Right renal cortex interstitium (tissue), 3 donors: Measurements from ENCODE around the gene ITIH5. TPM values are rescaled to one million over a fixed set of nuclear protein-coding genes. Genes with fewer than 3 reads are reported as not detected.

ENCODE experiments used
- DNase-seq, 3 donors: peaks; one replicate each; pipeline ENCODE4 v3.0.0-alpha.2; 2013; ENCODE audit warnings: low read depth in 3 of 3, low spot score in 2 of 3
- polyA plus RNA-seq, 3 donors: library from polyadenylated mRNA; unstranded; fragments of 120-200 nt; gene quantifications; one replicate each; pipeline ENCODE4 v1.2.1, GENCODE V29; 2013; ENCODE audit not compliant: insufficient read length in 3 of 3

The ITIH5 gene
- polyA plus RNA-seq, 3 donors = 21.9 to 25.9 (median 24.2) TPM

DNA sequence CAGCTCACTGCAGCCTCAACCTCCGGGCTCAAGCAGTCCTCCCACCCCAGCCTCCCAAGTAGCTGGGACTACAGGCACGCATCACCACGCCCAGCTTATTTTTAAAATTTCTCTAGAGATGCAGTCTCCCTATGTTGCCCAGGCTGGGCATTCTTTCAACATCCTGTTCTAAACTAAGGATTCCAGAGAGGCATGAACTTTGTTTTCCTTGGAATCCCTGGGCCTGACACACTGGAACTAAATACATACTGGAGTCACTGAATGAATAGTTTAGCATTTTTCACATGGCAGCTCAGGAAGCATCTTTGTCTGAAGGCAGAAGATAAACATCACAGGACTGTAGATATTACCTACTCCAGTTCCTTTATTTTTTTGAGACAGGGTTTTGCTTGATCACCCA is 108.7 kb downstream of the ITIH5 start:
- no peak for DNase-seq

DNA sequence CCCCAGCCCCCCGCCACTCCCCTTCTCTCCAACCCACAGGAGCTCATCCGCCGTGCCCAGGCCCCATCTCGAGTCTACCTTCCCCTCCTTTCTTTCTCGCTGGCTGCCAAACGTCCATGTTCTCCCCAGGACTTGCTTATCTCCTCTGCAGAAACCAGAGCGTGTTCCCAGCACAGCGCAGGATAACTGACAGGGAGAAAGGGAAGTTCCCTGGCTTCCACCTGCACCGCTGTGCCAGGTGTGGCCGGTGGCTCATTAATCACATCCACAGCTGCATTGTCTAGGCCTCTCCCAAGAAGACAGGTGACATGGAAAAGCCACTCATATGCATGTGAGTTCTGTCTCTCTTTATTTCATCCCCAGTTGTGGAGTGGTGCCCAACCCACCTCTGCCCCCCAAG is 113.2 kb downstream of the ITIH5 start:
- DNase-seq = no peak

DNA sequence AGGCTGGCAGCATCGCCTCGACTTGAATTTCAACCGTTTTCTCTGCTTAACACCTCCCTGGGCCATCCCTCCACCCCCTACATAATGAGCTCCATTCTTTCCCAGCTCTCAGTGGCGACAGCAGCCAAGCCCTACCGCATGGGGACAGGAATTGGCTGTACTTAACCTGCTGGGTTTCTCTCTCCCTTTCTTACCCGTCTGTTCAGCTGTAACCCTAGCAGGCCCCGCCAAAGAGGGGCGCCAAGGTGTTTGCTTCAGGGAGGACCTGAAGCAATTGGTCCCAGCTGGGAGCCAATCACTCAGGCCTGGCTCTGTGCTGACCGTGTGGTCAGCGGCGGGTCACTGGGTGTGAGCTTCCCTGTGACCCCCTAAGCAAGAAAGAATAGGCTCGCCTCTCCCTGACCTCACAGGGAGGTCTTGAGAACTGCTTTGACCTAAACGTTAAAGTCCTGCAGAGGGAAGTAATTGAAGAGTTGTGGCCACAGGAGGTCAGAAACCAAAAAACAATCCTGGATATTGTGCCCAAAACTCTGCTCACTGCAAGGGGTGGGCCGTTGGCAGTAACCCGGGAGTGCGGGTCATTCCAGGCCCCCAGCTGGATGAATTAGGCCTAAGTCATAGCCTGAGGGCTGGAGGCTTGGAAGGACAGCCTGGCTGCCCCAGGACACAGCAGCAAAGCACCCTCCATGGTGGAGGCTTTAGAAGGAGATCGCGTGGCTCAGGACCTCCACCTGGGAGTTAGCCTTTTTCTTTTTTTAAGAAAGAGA is 114.6 kb downstream of the ITIH5 start:
- no peak for DNase-seq

DNA sequence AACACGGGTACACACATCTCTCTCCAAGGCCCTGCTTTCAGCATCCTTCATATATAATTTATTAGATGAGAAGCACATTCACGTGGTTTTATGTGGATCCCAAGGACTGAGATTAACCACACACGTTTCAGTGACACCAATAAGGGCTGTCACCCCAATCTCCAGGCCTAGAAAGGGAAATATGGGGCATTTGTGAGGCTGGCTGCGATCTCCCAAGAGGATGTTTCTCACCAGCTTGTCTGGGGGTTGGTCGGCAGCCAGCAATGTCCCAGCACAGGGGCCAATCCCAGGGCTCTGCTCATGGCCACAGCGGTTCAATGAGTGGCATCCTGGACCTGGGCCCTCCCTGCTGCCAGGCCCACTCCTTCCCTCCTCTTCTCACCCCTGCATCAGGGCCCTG is 115.5 kb downstream of the ITIH5 start:
- no peak for DNase-seq

DNA sequence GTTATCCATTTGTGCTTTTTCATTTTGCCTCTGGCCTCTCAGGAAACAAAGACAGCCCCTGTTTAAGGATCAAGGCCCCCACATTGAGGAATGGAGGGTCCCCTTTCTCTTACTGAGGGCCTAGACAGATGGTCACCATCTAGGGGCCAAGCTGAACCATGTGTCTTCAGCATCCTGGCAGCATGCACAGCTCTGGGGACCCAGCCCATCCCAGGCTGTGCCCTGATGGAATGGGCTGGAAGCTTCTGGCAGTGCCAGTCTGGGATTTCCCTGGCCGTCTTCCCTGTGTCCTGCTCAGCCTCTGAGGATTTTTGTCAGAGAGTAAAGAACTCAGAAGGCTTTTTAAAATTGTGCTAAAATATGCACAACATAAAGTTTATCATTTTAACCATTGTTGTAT is 116.8 kb downstream of the ITIH5 start:
- no peak for DNase-seq

DNA sequence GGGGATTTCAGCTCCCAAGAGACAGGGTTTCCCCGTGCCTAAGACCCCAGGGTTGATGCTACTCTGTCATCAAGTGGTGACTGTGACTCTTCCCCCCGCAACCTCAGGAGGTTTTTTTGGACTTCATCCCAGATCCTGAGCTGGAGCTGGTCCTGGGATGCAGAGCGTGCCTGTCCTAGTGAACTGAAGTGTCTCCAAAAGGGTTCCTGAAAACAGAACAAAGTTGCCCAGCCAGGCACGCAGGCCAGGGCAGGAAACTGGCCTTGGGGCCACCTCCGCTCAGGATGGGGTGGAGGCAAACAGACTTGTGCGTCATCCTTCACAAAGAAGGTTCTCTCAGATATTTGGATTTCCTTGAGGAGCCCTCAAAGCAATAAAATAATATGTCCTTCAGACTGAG is 118.9 kb downstream of the ITIH5 start:
- DNase-seq = no peak

DNA sequence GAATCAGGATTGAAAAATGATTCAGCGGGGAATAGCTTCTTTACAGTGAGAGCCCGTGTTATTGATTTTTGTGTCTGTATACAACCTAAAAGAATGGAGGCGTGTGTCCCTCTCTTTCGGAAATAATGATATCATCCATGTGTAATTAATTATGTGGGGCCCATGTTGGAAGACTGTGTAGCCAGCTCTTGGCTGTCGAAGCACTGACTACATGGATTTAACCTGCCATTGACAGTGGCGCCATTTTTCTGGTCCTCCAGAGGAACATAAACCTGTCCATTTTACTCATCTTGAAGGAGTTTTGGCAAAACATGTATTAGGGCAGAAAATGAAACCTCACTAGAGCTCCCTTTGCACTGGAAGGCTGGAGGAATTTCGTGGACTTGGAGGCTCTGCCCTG is 119.6 kb downstream of the ITIH5 start:
- DNase-seq = no peak

DNA sequence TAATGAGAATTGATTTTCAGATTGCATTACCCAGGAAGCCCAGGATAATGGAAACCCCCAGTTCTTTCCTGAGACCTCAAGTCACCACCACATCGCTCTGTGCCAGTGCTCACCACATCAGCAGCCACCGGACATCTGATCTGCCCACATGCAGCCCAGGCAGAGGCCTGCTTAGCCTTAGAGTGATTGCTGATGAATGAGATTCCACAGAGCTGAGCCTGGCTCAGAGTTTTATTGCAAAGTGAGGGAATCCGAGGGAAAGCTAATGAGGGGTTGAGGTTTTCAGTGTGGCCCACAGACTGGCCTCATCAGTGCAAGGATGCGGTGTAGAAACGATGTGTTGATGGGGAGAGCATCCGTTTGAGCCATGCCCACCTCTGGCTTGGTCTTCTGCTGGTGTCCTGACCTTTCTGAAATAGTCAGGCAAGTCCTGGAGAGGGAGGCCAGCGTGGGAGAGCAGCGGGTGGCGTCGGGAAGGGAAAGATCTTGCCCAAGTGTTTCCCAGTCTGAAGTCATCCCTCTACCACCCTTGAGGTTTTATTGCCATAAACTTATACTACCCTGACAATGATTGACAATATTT is 120.3 kb downstream of the ITIH5 start:
- no peak for DNase-seq

DNA sequence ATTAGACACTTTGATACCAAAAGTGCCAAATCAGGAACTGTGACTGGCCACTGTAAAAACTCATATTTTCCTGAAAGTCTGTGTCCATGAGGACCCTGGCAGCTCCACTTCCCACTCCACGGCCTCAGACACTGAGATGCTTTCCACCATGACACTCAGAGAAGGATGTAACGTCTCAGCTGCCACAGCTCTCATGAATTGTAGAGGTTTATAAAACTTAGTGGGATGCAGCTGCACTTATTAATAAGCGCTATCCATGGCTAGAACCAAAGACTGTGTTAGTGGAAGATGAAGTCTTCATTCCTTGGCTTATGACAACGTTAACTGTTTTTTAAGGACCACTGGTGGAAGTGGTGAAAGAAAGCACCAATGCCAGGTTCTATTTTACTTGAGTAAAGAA is 121.0 kb downstream of the ITIH5 start:
- DNase-seq = no peak

DNA sequence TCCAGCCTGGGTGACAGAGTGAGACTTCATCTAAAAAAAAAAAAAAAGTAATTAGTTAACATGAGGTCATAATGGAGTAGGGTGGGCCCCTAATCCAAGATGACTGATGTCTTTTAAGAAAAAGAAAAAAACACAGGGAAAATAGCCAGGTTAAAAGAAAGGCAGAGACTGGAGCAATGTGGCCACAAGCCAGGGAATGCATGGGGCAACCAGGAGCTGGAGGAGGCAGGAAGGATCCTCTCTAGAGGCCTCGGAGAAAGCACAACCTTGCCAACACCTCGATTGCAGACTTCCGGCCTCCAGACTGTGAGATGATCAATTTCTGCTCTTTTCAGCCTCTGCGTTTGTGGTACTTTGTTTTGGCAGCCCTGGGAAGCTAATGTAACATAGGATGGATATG is 121.5 kb downstream of the ITIH5 start:
- no peak for DNase-seq

DNA sequence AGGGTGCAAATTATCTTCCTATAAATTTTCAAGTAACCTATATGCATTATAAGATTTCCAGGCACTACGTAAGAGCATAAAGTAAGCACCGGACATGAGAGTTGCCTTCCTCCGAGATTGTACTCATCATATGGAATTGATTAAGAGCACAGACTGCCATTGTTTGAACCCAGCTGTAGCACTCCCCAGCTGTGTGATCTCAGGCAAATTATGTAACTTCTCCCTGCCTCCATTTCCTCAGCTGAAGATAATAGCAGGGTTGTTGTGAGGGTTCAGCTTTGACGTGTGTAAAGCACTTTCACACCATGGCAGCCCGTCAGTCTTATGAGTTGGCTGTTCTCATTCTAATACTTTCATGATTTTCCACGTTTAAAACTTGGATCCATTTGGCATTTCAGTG is 122.6 kb downstream of the ITIH5 start:
- DNase-seq = no peak

DNA sequence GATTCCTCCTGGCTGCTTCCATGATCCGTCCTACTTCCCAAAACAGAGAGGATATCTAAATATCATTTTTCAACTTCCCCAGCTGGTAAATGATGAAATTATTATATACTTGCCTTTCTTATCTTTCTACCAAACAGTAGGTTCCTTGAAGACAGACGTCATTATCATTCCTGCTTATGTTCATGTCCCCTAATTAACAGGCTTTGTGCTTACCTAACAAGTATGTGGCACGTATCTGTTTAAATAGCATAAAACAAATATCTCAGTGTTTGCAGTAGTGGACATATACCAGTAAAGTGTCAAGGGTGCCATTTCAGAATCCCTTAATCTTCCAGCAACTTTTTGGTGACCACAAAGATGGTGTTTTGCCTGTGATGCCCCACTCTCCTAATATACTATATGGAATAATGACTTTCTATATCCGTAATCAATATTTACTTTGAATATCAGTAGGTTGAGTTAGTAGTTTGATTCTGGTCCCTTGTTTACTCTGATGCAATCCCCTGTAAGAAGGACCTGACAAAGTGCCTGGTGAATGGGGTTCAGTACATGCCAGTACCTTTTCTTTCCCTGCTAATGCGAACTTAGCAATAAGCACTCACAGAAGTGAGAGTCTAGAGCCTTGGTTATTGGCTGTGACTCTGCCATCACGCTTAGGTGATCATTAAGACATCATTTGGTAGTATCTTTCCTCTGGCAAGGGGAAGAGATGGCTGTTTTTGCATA is 124.4 kb downstream of the ITIH5 start:
- DNase-seq = no peak

DNA sequence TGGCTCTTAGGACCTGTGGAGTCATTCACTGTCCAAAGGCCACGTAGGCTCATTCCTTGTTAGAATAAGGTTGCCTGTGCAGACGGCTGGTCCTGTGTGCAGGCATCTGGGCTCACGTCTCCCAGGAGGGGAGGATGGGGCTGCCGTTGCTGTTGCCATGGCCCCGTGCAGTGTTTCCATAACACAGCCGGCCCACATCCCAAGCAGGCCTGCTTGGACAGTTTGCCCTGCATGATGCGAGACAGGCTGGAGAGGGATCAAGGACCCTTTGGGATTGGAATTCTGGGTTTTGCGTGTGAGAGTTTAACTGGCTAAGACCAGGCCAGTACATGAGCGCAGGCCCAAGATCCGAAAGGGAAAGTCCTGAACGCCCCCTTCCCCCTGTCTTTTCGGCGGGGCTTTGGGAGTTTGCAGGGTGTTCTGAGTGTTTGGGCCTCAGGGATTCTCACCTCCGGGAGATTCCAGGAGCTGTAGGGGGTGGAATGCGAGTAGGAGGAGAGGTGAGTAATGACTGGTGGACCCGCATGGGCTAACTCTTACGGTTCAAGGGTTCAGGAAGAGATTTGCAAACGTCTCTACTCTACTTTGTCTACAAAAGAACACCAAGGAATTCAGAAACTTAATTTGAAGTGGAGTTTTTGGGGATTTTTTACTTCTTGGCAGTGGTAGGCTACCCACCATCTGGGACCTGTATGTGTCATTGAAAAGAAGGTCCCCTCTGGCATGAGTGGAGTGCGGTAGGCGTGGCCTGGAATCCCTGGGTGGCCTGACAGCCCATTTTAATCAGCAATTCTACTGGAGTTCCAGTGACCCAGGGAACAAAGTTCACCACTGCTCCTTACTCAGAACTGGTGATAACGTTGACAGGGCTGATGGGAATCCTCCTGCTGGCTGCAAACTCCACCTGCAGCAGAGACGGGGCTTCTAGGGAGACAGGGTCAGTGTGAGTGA is 125.4 kb downstream of the ITIH5 start:
- DNase-seq = peak in 1 of 3 donors; percentile 53

DNA sequence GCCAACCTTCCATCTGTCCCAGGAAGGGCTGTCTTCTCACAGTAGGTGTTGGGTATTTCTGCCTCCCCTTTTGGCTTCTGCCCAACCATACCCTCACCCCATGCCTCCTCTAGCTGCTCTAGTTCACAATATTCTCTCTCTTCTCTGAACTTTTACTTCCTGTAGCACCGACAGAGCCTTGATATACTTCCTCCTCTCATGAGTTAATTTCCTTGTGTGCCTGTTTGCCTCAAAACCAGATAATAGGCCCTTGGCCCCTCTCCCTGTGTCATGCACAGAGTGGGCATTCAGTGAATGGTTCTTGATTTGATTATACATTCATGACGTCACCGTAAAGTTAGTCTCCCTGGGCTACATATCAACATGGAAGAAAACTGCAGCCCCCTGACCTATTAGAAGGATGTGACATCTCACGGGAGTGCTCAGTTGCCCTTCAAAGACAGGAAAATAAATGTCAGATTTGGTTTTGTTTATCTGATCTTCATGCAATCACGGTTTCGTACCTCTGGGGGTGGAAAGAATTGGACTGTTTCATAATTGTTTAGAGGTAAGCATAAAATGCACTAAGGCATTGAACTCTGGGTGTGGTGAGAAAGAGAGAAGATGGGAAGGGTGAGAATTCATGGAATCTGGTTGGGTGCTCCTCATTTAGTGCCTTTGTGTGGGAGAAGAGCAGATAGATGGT is 127.7 kb downstream of the ITIH5 start:
- DNase-seq = no peak

DNA sequence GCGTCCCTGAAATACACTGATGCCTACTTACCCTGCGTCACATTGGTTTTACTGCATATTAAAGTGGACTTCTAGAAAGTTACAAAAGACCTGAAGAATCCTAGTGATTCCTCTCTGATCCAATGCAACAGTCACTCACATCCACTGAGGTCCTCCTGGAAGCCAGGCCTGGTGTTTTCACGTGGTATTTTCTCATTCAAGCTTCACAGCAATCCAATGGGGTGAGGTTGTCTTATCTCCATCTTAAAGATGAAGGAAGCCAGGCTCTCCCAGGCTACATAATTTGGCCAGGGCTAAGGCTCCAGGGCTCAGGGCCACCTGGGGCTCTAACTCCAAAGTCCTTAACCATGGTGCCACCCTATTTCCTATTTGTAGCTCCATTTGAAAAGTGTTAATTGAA is 129.6 kb downstream of the ITIH5 start:
- no peak for DNase-seq

DNA sequence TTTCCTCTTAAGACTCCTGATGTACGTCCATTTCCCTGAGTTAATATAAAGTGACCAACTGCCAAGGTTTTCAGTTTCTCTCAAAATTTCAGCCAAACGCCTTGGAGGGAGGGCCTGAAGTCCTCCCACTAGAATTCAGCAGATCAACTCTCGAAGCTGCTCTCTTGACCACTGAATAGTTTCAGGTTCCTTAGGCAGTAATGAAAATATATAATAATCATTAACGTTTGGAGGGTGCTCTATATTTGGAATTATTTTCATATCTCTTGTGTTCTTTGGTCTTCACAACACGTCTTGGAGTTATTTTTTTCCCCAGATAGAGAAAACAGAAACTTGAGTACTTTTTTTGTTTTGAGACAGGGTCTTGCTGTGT is 132.3 kb downstream of the ITIH5 start:
- DNase-seq = no peak

DNA sequence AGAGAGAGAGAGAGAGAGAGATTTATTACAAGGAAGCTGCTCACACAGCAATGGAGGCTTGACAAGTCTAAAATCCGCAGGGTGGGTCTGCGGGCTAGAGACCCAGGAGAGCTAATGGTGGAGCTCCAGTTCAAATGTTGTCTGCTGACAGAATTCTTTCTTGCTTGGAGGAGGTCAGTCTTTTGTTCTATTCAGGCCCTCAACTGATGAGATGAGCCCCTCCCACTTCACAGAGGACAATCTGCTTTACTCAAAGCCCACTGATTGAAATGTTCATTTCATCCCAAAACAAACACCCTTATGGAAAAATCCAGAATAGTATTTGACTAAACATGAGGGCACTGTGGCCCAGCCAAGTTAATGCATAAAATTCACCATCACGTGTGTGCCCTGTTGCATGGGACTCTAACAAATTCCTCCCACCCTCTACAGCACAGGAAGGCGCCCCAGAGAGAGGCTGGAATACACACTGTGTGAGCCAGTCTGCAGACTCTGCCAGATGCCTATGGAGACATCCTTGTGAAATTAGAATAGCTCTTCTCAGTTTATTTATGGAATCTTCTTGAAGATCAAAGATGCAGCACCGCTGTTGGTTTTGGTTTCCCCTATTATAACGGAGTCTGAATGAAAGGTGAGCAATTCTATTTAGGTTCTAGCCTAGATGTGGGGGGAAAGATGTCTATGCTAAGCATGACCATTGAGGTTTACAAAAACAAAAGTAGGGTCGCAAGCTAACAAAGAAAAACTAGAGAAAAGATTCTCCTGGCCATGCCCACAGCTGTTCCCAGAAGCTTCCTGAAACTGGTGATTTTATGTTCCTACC is 132.9 kb downstream of the ITIH5 start:
- DNase-seq = no peak

DNA sequence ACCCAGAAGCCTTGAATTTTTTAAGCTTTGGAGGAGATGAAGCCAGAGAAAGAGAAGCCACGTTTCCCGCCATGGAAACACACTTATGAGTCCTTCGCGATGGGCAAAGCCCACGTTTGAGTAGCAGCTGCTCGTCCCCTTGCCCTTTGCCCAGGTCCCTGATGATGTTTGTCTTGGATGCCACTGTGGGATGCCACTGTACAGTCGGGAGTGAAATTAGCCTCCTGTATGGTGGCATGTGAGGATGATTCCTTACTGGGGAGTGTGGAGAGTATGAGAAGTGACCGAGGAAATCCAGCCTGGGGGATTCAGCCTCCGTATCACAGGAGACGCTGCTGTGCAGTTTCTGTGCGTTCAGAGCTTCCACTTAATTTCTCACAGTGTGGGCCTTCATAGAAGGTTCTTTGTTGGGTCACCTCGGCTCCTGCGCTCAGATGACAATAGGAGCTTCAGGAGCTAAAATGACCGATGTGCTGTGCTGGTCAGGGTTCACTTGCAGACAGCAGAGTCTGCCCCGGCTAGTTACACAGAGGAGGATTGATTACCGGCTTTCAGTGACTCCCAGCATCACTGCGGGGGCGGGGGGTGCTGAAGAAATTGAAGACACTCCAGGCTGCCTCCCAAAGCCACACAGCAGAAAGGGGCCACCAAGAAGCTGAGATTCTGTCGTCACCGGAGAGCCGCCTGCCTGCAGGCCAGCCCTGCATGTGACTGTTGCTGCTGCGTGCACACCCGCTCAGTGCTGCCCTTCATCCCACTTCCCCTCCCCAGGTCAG is 133.9 kb downstream of the ITIH5 start:
- DNase-seq = no peak

DNA sequence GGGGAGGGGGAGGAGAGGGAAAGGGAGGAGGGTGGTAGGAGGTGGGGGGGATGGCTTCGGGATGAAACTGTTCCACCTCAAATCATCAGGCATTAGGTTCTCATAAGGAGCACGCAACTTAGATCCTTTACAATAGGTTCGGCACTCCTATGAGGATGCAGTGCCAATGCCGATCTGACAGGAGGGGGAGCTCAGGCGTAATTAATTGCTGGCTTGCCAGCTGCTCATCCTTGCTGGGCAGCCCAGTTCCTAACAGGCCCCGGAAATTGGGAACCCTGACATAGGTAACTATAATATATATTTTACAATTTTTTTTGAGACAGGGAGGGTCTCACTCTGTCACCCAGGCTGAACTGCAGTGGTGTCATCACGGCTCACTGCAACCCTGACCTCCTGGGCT is 137.1 kb downstream of the ITIH5 start:
- no peak for DNase-seq
